Activated CD4-positive, alpha-beta T cell treated with anti-CD3 and anti-CD28 coated beads, Interleukin-2, amount 50 U/mL, for 1 hour (primary cell): ENCODE measurements around the gene MAGI1.
"Not testable (repeated sequence)": the region's sequence is repeated elsewhere in the genome, so short reads cannot be mapped to it uniquely, and the experiment has no call there.

ENCODE experiments used
- DNase-seq: peaks from one replicate; pipeline ENCODE4 v3.0.0-alpha.2; 2020

MAGI1 gene

GRCh38 chr3:65864357-65864904, 174.3 kb downstream of the MAGI1 start:
- no peak for DNase-seq

- no peak for DNase-seq
These were observed 177.0 kb downstream of the MAGI1 start for GRCh38 chr3:65861718-65862117.

GRCh38 chr3:65859612-65860011, 179.1 kb downstream of the MAGI1 start:
- DNase-seq: not testable (repeated sequence)

GRCh38 chr3:65858749-65859148, 180.0 kb downstream of the MAGI1 start:
- no peak for DNase-seq

GRCh38 chr3:65857327-65857726, 181.4 kb downstream of the MAGI1 start:
- DNase-seq: no peak

GRCh38 chr3:65856907-65857306, 181.8 kb downstream of the MAGI1 start:
- DNase-seq: no peak

- DNase-seq: no peak
These were observed 183.2 kb downstream of the MAGI1 start for GRCh38 chr3:65855370-65856100.

GRCh38 chr3:65854606-65855304, 184.0 kb downstream of the MAGI1 start:
- DNase-seq: no peak

- DNase-seq: no peak
These were observed 186.9 kb downstream of the MAGI1 start for GRCh38 chr3:65851827-65852226.

- DNase-seq: no peak
These were observed 188.5 kb downstream of the MAGI1 start for GRCh38 chr3:65850261-65850660.

- no peak for DNase-seq
These were observed 190.7 kb downstream of the MAGI1 start for GRCh38 chr3:65848024-65848423.

GRCh38 chr3:65846936-65847335, 191.8 kb downstream of the MAGI1 start:
- no peak for DNase-seq

GRCh38 chr3:65844370-65844769, 194.3 kb downstream of the MAGI1 start:
- no peak for DNase-seq

- DNase-seq: no peak
These were observed 195.0 kb downstream of the MAGI1 start for GRCh38 chr3:65843732-65844131.

- no peak for DNase-seq
These were observed 201.1 kb downstream of the MAGI1 start for GRCh38 chr3:65837604-65838003.

- no peak for DNase-seq
These were observed 202.7 kb downstream of the MAGI1 start for GRCh38 chr3:65836047-65836446.

- no peak for DNase-seq
These were observed 204.8 kb downstream of the MAGI1 start for GRCh38 chr3:65833761-65834505.

- no peak for DNase-seq
These were observed 206.8 kb downstream of the MAGI1 start for GRCh38 chr3:65831733-65832425.

GRCh38 chr3:65830948-65831732, 207.6 kb downstream of the MAGI1 start:
- no peak for DNase-seq

GRCh38 chr3:65829228-65829627, 209.5 kb downstream of the MAGI1 start:
- DNase-seq: no peak

- no peak for DNase-seq
These were observed 210.0 kb downstream of the MAGI1 start for GRCh38 chr3:65828706-65829105.

GRCh38 chr3:65827076-65827475, 211.6 kb downstream of the MAGI1 start:
- DNase-seq: no peak
